Vagina (tissue), 2 donors: Measurements from ENCODE around the gene CMTM4.

Experiments used
- POLR2A ChIP-seq, 2 donors: fragments of 450-650 bp; IDR thresholded peaks; one replicate each; pipeline ENCODE4 v1.6.1; 2017; ENCODE audit warnings: antibody characterized with exemption in 2 of 2, mild to moderate bottlenecking in 2 of 2, moderate library complexity in 2 of 2
- TF ChIP-seq, protein P1 (sequence below), 3 experiments: fragments of 450-650 bp in 2 of 3; fragments of 200-600 bp in 1 of 3; sonication (generic) in 1 of 3; IDR thresholded peaks; one replicate each; pipeline ENCODE4 v1.5.1; 2017 to 2019; ENCODE audit warnings: antibody characterized with exemption in 3 of 3, mild to moderate bottlenecking in 2 of 3, moderate library complexity in 2 of 3

DNA sequence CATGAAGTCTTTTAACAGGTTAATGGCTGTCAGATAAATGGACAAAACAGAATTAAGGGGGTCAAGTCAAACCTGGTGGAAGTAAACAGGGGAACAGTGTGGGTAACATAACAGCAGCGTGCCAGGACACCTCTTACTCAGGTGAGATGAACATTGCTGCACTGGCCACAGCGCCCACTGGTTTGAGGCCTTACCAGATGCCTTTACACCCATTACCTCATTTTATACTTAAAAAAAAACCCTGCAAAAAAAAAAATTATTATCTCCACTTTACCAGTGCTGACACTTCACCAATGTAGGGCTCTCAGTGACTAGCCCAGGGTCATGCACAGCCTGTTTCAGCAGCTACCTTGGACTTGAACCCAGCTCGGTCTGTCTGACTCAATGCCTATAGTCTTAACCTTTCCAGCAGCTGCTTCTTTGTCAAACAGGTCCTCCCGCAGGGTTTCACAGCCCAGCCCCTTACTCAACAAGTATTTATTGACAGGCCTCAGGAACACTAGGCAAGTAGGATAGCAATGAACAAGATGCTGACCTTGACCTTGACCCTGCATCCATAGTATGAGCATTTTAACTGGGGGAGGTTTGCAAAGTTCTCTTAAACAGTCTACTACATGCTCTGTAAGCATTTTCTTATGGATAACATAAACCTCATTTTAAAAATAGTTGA lies 61.9 kb downstream of the CMTM4 start:
- TF ChIP-seq, protein P1, sequence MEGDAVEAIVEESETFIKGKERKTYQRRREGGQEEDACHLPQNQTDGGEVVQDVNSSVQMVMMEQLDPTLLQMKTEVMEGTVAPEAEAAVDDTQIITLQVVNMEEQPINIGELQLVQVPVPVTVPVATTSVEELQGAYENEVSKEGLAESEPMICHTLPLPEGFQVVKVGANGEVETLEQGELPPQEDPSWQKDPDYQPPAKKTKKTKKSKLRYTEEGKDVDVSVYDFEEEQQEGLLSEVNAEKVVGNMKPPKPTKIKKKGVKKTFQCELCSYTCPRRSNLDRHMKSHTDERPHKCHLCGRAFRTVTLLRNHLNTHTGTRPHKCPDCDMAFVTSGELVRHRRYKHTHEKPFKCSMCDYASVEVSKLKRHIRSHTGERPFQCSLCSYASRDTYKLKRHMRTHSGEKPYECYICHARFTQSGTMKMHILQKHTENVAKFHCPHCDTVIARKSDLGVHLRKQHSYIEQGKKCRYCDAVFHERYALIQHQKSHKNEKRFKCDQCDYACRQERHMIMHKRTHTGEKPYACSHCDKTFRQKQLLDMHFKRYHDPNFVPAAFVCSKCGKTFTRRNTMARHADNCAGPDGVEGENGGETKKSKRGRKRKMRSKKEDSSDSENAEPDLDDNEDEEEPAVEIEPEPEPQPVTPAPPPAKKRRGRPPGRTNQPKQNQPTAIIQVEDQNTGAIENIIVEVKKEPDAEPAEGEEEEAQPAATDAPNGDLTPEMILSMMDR (IDR thresholded peaks at IDR 0.05) = no peak
- TF ChIP-seq POLR2A (IDR thresholded peaks at IDR 0.05) = no peak
